Activated naive CD8-positive, alpha-beta T cell (primary cell): ENCODE measurements around the gene IDH3G.
A peak's percentile ranks its signal among the peaks of the same experiment; 100 is the strongest.
"Not testable (repeated sequence)": the region's sequence is repeated elsewhere in the genome, so short reads cannot be mapped to it uniquely, and the experiment has no call there.

Experiments
- H3K27ac Mint-ChIP-seq: one replicate; pipeline ENCODE4 v1.8.0; 2021; ENCODE audit warnings: mixed read lengths
- H3K27me3 Mint-ChIP-seq: one replicate; pipeline ENCODE4 v1.8.0; 2021; ENCODE audit warnings: mixed read lengths
- H3K36me3 Mint-ChIP-seq: one replicate; pipeline ENCODE4 v1.8.0; 2021; ENCODE audit warnings: mixed read lengths
- H3K4me1 Mint-ChIP-seq: one replicate; pipeline ENCODE4 v1.8.0; 2021; ENCODE audit warnings: low read depth, mixed read lengths
- H3K4me3 Mint-ChIP-seq: one replicate; pipeline ENCODE4 v1.8.0; 2021; ENCODE audit warnings: mild to moderate bottlenecking, mixed read lengths
- H3K9me3 Mint-ChIP-seq: one replicate; pipeline ENCODE4 v1.8.0; 2021; ENCODE audit warnings: low read depth, mixed read lengths

IDH3G gene

DNA sequence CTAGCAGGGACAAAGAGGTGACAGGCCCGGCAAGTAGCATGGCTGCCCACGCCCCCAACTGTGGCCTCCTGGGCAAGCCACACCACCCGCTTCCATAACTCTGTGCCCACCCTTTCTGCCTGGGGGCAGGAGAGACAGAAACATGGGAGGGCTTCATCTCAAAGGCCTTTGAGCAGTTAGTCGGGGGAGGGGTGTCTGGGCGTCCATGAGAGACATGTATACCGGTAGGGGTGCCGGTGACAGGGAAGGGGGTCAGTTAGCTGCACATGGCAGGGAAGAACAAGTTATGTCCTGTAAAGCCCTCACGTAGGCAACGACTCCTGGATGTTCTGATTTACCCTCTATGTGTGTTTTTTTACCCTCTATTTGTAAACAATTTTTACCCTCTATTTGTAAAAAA is 26.9 kb upstream of the IDH3G start:
- Mint-ChIP-seq H3K4me1 (peaks cover 36% of the 10 kb centered on the region), H3K9me3 (no peaks in the 10 kb centered on the region), H3K27me3 (no peaks in the 10 kb centered on the region), H3K27ac (no peak overlapping the region), H3K4me3 (no peak overlapping the region), H3K36me3 (no peaks in the 10 kb centered on the region)

DNA sequence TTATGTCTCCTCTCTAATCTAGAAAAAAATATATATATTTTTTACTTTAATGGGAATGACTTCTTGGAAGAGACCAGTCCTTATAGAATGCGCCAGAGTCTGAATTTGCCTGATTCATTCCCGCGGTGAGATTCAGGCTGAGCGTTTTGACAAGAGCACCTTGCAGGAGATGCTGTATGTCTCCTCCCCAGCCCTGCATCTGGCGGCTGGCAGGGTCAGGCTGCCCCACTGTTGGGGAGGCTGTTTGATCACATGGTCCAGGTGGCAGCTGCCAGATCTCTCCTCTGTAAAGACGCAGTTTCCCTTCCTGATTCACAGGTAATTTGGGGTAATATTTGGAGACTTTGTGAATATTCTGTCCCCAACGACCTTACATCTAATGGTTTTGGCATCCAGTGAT is 26.4 kb upstream of the IDH3G start:
- no peaks in the 10 kb centered on the region for H3K27me3 Mint-ChIP-seq
- H3K4me1 Mint-ChIP-seq, result peaks cover 36% of the 10 kb centered on the region
- H3K27ac Mint-ChIP-seq, result no peak overlapping the region
- H3K4me3 Mint-ChIP-seq, result no peak overlapping the region
- H3K36me3 Mint-ChIP-seq, result no peaks in the 10 kb centered on the region
- no peaks in the 10 kb centered on the region for H3K9me3 Mint-ChIP-seq

DNA sequence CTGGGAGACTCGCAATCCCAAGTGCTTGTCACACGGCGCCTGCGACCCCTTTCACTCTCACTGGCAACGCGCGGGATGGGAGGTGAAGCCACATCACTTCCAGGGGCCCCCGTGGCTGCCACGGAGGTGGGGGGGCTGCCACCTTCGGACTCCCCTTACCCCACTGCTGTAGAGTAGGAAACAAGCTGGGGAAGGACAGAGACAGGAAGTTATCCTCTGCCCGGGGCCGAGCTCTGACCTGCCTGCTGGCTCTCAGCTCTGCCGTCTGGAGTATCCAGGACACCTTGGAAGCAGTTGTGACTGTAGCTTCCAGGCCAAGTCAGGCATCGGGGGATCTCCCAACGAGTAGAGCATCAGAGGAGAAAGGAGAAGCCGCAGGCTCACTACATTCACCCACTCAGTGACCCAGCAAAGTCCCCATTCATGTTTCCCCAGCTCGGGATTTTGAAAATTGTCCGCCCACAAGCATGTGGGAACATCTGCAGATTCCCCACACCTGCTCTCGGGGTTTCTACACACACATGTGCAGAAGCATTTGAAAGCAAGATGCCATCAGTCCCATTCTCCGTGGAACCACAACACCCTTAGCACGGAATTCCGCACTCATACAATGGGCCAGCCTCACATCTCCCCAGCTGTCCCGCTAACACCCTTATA is 25.3 kb upstream of the IDH3G start:
- Mint-ChIP-seq H3K4me3 (peak overlapping the region; percentile 27), H3K27me3 (no peaks in the 10 kb centered on the region), H3K4me1 (peaks cover 44% of the 10 kb centered on the region)

DNA sequence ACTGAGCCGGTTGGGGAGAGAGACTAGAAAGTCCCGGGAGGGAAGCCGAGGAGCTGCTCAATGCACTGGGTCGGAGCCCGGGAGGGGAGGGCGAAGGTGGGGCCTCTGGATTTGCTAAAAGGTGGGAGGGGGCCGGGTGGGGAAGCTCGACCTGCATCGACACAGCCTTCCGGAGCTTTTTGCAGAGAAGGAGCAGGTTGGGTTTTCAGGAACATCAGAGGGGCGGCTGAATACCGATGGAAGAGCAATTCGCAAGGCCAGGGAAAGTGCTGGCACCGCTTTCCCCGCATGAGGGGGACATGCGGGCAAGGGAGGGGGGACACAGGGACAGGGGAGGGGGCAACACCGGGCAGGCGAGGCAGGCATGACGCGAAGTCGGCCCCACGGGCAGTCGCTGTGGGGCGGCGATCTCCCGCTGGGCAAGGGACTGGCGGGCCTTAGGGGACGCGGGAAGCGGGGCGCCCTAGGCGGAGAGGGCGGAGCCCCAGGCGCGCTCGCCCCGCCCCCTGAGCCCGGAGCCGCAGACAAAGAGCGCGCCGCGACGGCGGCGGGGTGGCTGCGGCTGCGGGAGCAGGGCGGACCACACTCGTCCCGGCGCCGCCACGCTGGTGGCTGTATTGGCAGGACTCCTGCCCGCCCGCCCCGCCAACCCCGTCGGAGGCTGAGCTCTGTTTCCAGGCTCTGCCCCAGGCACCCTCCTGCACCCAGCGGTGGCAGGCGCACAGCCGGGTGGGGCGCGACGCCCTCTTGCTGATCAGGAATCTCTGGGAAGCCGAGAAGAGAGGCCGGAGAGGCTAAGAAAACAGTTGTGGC is 24.6 kb upstream of the IDH3G start:
- H3K36me3 Mint-ChIP-seq, result no peaks in the 10 kb centered on the region
- peak overlapping the region; percentile 27 for H3K4me3 Mint-ChIP-seq
- no peak overlapping the region for H3K27ac Mint-ChIP-seq
- no peaks in the 10 kb centered on the region for H3K27me3 Mint-ChIP-seq
- H3K4me1 Mint-ChIP-seq, result peaks cover 44% of the 10 kb centered on the region
- H3K9me3 Mint-ChIP-seq, result no peaks in the 10 kb centered on the region

More for the DNA sequence above, 25.3 kb upstream of the IDH3G start:
- no peaks in the 10 kb centered on the region for H3K9me3 Mint-ChIP-seq
- H3K36me3 Mint-ChIP-seq, result no peaks in the 10 kb centered on the region
- H3K27ac Mint-ChIP-seq, result no peak overlapping the region

DNA sequence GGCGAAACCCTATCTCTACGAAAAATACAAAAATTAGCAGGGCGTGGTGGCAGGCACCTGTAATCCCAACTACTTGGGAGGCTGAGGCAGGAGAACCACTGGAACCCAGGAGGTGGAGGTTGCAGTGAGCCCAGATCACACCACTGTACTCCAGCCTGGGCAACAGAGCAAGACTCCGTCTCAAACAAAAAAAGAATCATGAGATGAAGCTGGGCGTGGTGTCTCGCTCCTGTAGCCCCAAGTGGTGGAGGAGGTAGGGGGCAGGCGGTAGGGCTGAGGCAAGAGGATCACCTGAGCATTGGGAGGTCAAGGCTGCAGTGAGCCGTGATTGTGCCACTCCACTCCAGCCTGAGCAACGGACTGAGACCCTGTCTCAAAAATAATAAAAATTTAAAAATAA is 23.9 kb upstream of the IDH3G start:
- H3K9me3 Mint-ChIP-seq, H3K36me3 Mint-ChIP-seq, H3K27ac Mint-ChIP-seq, H3K4me3 Mint-ChIP-seq, H3K27me3 Mint-ChIP-seq: not testable (repeated sequence)
- H3K4me1 Mint-ChIP-seq, result peaks cover 41% of the 10 kb centered on the region

DNA sequence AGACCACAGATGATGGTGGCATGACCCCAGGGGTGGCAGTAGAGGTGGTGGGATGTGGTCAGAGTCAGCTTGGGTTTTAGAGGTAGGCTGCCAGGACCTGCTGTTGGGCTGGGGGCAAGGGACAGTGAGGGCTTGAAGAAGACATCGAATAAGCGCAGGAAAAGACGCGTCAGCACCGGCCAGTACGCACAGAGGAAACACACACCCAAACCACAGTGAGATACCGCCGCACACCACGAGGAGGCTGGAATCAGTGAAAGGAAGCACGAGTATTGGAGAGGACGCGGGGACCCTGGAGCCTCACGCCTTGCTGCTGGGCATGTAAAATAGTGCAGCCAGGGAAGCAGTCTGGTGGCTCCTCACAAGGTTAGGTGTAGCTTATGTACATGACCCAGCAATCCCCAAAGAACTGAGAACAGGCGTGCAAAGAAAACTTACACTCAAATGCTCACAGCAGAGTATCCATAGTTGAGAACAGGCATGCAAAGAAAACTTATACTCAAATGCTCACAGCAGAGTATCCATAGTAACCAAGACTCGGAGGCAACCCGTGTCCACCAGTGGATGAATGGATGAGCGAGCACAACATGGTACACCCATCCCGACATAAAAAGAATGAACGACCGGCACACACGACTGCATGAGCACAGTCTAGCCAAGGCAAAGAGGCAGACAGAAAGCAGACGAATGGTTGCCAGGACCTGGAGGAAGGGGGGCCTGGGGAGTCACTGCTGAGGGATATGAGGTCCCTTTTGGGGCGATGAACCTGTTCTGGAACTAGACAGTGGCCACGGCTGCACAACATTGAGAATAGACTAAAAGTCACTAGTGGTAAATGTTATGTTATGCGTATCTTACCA is 22.9 kb upstream of the IDH3G start:
- no peaks in the 10 kb centered on the region for H3K36me3 Mint-ChIP-seq
- no peaks in the 10 kb centered on the region for H3K27me3 Mint-ChIP-seq
- no peak overlapping the region for H3K27ac Mint-ChIP-seq
- H3K9me3 Mint-ChIP-seq, result no peaks in the 10 kb centered on the region
- H3K4me1 Mint-ChIP-seq, result peaks cover 33% of the 10 kb centered on the region
- H3K4me3 Mint-ChIP-seq, result peak overlapping the region; percentile 42

DNA sequence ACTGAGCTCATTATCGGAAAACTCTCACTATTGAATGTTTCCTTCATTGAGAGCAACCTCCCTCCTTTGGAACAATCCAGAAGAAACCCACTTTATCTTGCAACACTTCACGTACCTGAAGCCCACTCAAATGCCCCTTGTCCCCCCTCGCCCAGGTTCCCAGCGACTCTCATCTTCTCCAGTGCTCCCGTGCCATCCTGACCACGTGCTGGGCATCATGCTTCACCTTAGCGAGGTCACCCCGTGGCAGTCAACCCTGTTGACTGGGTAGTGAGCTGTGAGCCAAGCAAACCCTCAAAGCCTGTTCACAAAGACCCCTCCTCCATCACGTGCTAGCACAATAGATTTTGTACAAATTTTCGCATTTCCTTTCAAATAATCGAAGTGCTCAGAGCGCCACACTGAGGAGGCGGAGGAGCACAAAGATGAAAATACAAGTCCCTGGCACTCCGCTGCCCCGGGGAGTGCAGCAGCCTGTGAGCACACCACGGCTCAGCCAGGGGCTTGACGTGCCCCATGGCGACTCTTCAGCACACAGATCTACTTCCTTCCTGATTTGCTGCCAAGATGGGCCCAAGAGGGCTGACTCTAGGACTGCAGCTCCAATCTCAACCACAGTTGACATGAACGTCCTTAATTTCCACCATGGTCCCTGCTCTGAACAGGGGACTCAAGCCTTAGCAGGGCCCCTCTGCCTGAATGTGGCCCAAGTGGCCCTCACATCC is 20.6 kb upstream of the IDH3G start:
- Mint-ChIP-seq H3K27ac (no peak overlapping the region), H3K27me3 (no peaks in the 10 kb centered on the region), H3K4me1 (peaks cover 21% of the 10 kb centered on the region), H3K36me3 (no peaks in the 10 kb centered on the region), H3K9me3 (no peaks in the 10 kb centered on the region), H3K4me3 (no peak overlapping the region)

DNA sequence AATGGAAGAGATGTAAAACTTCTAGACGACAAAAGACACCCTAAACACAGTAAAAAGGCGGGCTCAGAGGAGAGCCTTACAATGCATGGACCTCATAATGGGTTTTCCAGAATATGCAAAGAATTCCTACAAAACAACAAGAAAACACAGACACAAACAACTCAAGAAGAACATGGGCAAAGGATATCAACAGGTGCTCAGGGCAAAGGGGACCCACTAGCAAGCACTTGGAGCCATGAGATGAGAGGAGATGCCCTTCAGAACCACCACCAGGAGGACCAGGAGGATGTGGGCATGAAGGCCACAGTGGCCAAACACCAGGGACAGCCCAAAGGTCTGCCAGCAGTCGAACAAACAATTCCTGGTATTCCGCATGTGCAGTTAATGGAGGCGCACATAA is 19.0 kb upstream of the IDH3G start:
- no peaks in the 10 kb centered on the region for H3K9me3 Mint-ChIP-seq
- H3K4me3 Mint-ChIP-seq, result no peak overlapping the region
- H3K36me3 Mint-ChIP-seq, result no peaks in the 10 kb centered on the region
- peaks cover 21% of the 10 kb centered on the region for H3K4me1 Mint-ChIP-seq
- no peak overlapping the region for H3K27ac Mint-ChIP-seq
- no peaks in the 10 kb centered on the region for H3K27me3 Mint-ChIP-seq

DNA sequence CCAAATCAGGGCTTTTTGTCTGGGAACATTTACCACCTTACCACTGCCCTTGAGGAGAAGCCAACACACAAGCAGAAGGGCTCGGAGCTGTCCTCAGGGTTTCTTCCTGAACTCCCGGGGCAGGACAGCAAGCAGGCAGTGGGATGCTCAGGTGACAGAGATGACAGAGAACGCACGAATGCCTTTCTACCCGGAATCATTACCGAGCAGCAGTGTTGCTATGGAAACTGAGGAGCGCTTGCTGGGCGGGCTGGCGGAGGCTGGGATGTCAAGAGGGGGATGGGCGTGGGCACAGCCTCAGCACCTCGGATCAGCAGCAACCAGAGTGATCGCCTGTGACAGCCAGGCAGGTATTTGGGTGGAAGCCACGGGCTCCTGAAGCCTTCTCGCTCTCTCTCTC is 18.0 kb upstream of the IDH3G start:
- H3K27me3 Mint-ChIP-seq, result no peaks in the 10 kb centered on the region
- H3K4me3 Mint-ChIP-seq, result no peak overlapping the region
- H3K27ac Mint-ChIP-seq, result no peak overlapping the region
- H3K4me1 Mint-ChIP-seq, result peaks cover 17% of the 10 kb centered on the region
- no peaks in the 10 kb centered on the region for H3K9me3 Mint-ChIP-seq
- H3K36me3 Mint-ChIP-seq, result no peaks in the 10 kb centered on the region

DNA sequence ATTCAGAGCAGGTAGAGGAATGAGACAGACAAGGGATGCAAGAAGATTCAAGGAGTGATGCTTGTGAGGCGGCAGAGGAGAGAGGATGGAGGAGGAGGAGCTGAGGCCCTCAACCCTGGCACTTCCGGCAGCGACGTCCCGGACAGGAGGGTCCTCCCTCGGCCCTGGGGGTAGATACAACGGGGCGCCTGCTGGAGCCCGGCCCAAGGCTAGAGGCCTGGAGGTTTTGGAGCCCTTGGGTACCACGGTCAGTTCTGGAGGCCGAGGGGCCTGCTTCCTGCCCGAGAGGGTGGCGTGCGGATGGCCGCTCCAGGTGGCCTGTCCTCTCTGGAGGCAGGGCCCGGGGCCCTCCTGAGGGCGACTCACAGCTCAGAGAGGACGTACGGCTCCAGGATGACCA is 13.8 kb upstream of the IDH3G start:
- H3K27ac Mint-ChIP-seq, result no peak overlapping the region

DNA sequence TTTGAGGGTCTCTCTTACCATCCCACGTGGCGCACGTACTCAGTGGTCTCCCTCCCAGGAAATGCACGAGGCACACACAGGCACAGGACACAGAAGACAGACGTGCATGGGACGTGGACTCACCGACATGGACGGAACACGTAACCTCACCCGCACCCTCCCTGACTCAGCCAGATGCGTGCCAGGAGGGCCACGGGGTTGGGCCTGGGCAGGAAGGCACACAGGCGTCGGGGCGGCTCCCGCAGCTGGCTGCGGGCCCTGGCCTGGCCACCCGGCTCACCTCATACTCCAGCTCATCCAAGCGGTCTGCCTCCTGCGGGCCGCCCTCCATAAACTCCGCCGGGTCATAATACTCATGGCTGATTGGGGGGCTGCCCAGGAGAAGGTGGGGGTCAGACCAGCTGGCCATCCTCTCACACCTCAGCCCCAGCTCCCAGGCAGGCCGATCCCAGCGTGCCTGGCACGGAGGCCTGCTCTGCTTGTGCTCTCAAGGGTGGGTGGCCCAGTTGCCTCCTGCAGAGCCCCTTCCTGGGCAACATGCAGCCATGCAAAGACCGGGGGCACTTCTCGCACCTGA is 12.9 kb upstream of the IDH3G start:
- Mint-ChIP-seq H3K36me3 (no peaks in the 10 kb centered on the region), H3K27me3 (no peaks in the 10 kb centered on the region), H3K9me3 (no peaks in the 10 kb centered on the region), H3K4me3 (no peak overlapping the region), H3K27ac (no peak overlapping the region), H3K4me1 (no peaks in the 10 kb centered on the region)

More for the DNA sequence above, 13.8 kb upstream of the IDH3G start:
- Mint-ChIP-seq H3K9me3 (no peaks in the 10 kb centered on the region), H3K4me1 (no peaks in the 10 kb centered on the region), H3K36me3 (no peaks in the 10 kb centered on the region), H3K27me3 (no peaks in the 10 kb centered on the region), H3K4me3 (no peak overlapping the region)

DNA sequence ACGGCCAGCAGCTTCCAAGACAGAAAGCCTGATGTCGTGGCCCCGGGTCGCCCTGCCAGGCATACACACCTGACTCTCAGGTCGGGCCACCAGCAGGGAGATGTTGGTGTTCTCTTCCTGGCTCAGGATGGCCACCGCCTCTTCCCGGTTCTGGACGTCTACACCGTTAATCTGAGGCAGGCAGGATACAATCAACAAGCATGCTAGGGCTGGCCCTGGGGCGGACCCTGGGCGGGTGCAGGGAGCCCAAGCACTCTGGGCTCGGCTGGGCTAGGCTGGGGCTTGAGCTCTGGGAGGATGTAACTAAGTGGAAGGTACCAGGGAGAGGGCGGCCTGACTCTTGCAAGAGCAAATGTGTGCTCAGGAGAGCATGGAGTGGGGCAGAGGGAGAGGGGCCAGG is 11.3 kb upstream of the IDH3G start:
- H3K4me1 Mint-ChIP-seq, result no peaks in the 10 kb centered on the region
- no peak overlapping the region for H3K27ac Mint-ChIP-seq
- no peaks in the 10 kb centered on the region for H3K27me3 Mint-ChIP-seq
- no peak overlapping the region for H3K4me3 Mint-ChIP-seq
- H3K9me3 Mint-ChIP-seq, result no peaks in the 10 kb centered on the region
- no peaks in the 10 kb centered on the region for H3K36me3 Mint-ChIP-seq

DNA sequence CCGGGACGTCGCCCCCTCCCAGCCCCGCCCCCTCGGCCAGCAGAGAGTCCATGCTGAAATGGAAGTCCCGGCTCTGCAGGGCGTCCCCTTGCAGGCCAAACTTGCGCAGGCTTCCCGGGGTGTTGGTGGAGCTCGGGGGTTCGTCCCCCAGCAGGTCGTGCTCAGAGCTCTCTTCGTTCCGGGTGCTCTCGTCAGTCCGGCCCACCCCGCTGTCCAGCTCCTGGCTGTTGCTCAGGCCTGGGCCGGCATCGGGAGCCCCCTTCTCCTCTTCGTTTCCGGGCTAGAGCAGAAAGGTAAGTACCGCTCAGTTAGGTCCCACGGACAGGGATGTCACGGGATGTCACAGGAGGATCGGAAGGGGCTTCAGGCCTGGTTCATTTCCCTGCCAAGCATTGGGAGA is 10.4 kb upstream of the IDH3G start:
- no peaks in the 10 kb centered on the region for H3K27me3 Mint-ChIP-seq
- H3K4me1 Mint-ChIP-seq, result no peaks in the 10 kb centered on the region
- H3K27ac Mint-ChIP-seq, result no peak overlapping the region
- H3K9me3 Mint-ChIP-seq, result no peaks in the 10 kb centered on the region
- no peak overlapping the region for H3K4me3 Mint-ChIP-seq
- no peaks in the 10 kb centered on the region for H3K36me3 Mint-ChIP-seq

DNA sequence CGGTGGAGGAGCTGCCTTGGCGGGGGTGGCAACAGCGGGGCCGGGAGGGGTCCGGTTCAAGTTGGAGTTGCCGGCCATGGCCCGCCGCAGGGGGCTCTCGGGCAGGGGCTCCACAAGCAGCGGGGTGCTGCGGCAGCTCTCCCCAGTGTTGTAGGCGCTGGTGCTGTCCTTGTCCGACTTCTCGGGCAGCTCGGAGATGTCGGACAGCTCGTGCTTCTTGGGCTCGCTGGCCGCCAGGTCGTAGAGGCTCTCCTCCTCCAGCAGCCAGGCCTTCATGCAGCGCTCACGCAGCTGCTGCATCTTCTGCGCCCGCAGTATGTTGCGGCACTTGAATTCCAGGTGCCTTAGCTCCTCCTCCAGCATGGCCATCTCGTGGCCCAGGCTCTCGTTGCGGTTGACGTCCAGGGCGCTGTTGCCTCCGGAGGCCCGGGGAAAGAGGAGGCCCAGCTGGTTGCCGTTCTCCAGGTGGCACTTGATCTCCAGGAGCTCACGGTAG is 10.0 kb upstream of the IDH3G start:
- no peaks in the 10 kb centered on the region for H3K4me1 Mint-ChIP-seq
- H3K36me3 Mint-ChIP-seq, result no peaks in the 10 kb centered on the region
- no peak overlapping the region for H3K27ac Mint-ChIP-seq
- H3K27me3 Mint-ChIP-seq, result no peaks in the 10 kb centered on the region
- H3K4me3 Mint-ChIP-seq, result no peak overlapping the region
- no peaks in the 10 kb centered on the region for H3K9me3 Mint-ChIP-seq
